Measurements from ENCODE around the gene ZDHHC18. TPM values are rescaled to one million over a fixed set of nuclear protein-coding genes. Genes with fewer than 3 reads are reported as not detected.

The ZDHHC18 gene
- total RNA-seq, 1 experiment from 2014 or later = 33.1 TPM

DNA sequence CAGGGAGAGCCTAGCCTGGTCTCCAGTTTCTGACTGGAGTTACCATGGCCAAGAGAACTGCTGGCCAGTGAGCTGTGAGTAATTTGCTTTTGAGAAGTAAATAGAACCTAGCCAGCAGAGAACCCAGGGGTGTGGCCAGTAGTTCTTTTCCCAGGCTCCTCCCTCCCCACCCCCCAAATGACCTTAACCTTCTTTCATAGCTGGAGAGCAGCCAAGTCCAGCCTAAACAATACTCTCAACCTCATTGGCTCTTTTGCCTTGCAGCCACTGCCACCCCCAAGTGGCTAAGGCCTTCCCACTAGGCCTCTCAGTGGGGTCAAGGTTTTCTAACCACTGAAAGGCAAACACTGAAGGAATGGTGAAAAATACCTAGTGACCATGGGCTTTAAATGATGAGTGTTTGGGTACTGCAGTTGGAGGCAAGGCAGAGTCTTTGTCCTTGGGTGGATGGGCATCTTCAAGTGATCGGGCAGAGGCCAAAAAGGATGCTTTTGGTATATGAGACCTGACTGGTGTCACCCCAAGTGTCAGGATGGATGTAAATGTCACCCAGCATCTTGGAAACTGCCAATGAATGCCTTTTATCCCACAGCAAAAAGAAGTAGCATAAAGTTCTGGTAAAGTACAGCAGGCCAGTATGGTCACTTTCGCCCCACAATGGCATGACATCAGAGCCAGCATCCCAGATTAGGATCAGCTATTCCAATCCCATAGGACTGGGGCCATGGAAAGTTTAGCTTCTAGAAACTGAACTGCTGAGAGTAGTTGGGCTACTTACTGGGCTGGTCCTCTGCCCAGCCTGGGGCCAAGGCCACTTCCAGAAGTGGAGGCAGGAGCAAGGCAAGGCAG lies 42.2 kb upstream of the ZDHHC18 start:
- no peak overlapping the region for H3T11ph ChIP-seq (ENCODE audit: low read length)
- no peak overlapping the region for H2AK5ac ChIP-seq (ENCODE audit: insufficient read length, low read length)
- H3K79me1 ChIP-seq (ENCODE audit: insufficient read depth, low read depth, low read length, poor library complexity, severe bottlenecking) = no peaks in the 10 kb centered on the region
- no peak overlapping the region for H3K18ac ChIP-seq (ENCODE audit: insufficient read length, low read depth, low read length)
- TF ChIP-seq, protein P1, sequence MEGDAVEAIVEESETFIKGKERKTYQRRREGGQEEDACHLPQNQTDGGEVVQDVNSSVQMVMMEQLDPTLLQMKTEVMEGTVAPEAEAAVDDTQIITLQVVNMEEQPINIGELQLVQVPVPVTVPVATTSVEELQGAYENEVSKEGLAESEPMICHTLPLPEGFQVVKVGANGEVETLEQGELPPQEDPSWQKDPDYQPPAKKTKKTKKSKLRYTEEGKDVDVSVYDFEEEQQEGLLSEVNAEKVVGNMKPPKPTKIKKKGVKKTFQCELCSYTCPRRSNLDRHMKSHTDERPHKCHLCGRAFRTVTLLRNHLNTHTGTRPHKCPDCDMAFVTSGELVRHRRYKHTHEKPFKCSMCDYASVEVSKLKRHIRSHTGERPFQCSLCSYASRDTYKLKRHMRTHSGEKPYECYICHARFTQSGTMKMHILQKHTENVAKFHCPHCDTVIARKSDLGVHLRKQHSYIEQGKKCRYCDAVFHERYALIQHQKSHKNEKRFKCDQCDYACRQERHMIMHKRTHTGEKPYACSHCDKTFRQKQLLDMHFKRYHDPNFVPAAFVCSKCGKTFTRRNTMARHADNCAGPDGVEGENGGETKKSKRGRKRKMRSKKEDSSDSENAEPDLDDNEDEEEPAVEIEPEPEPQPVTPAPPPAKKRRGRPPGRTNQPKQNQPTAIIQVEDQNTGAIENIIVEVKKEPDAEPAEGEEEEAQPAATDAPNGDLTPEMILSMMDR (conservative IDR thresholded peaks at IDR 0.05) = no peak
- no peaks in the 10 kb centered on the region for H4K20me1 ChIP-seq (ENCODE audit: control insufficient read depth, insufficient read depth, insufficient read length)
- H3K4me2 ChIP-seq (ENCODE audit: insufficient read depth, insufficient read length, low read length) = no peak overlapping the region
- no peak overlapping the region for H2BK5ac ChIP-seq (ENCODE audit: insufficient read length, low read length)
- no peak overlapping the region for H2BK20ac ChIP-seq (ENCODE audit: low read depth, low read length, poor library complexity, severe bottlenecking)
- no peak overlapping the region for H3K56ac ChIP-seq (ENCODE audit: insufficient read length, low read depth, low read length)
- H4K8ac ChIP-seq (replicated peaks; ENCODE audit: insufficient read length, low read depth, low read length) = no peak overlapping the region
- H3K4me3 Mint-ChIP-seq = no peak overlapping the region
- H3K9me3 Mint-ChIP-seq = no peaks in the 10 kb centered on the region
- H2BK15ac ChIP-seq (ENCODE audit: low read depth, low read length) = no peak overlapping the region
- H3K27me3 Mint-ChIP-seq (ENCODE audit: low read depth) = no peaks in the 10 kb centered on the region; the same call in 1 of the 2 replicates
- peaks cover 50 to 56% of the 10 kb centered on the region in 2 experiments for H3K4me1 Mint-ChIP-seq
- no peak overlapping the region for H2BK120ac ChIP-seq (ENCODE audit: low read depth, low read length, poor library complexity, severe bottlenecking)
- H4K91ac ChIP-seq (ENCODE audit: insufficient read length, low read depth, low read length) = no peak overlapping the region
- H3K9ac ChIP-seq (ENCODE audit: extremely low read depth, insufficient read length, low read length) = no peak overlapping the region
- H2AFZ ChIP-seq (ENCODE audit: low read length) = no peak overlapping the region
- H3K23me2 ChIP-seq (ENCODE audit: insufficient read length, low read depth, low read length, poor library complexity, severe bottlenecking) = peaks cover 10% of the 10 kb centered on the region
- peaks cover 5% of the 10 kb centered on the region; the same call in 1 of the 2 replicates for H3K4me1 ChIP-seq (ENCODE audit: insufficient read depth, low read length)
- peak overlapping the region in 1 of 3 experiments; percentile 33; a peak in 1 of 7 replicates for H3K27ac Mint-ChIP-seq
- WGBS (ENCODE audit: extremely low coverage, insufficient read length, low lambda C conversion rate) = no CpG with 5 or more reads among the region's 2 CpGs
- DNase-seq = peak; percentile 61
- no peak overlapping the region for H4K5ac ChIP-seq (ENCODE audit: insufficient read length, low read depth, low read length)
- H3K23ac ChIP-seq (ENCODE audit: insufficient read length, low read depth, low read length) = no peak overlapping the region
- no peak overlapping the region for H3K27ac ChIP-seq (ENCODE audit: insufficient read length, low read depth, low read length)
- H2BK12ac ChIP-seq (ENCODE audit: insufficient read length, low read depth, low read length) = no peak overlapping the region
- H3K9me3 ChIP-seq (ENCODE audit: control insufficient read depth, low read depth, low read length) = no peaks in the 10 kb centered on the region
- no peaks in the 10 kb centered on the region for H3K27me3 ChIP-seq (ENCODE audit: insufficient read depth, low read length)
- no peak overlapping the region for H3K14ac ChIP-seq (ENCODE audit: insufficient read depth, low read length)
- H3K36me3 Mint-ChIP-seq (ENCODE audit: insufficient read depth in 1 of 3, low read depth in 3 of 3) = peaks cover 9 to 36% (median 31%) of the 10 kb centered on the region in 3 experiments
- no peak overlapping the region for H3K4ac ChIP-seq (ENCODE audit: low read depth, low read length)
- no peaks in the 10 kb centered on the region; the same call in 1 of the 2 replicates for H3K79me2 ChIP-seq (ENCODE audit: insufficient read depth, low read length)
